GM18511 (cell line): ENCODE measurements around the gene ANKMY2.
"Not testable (repeated sequence)": the region's sequence is repeated elsewhere in the genome, so short reads cannot be mapped to it uniquely, and the experiment has no call there.

Source experiments
- ATAC-seq: cut with Tn5 transposase; IDR thresholded peaks from one replicate; pipeline ENCODE4 v1.9.1; 2021; ENCODE audit warnings: mild to moderate bottlenecking, moderate library complexity; ENCODE audit not compliant: unreplicated experiment

ANKMY2 gene

GRCh38 chr7:16645593-16646471 is at the start of gene ANKMY2, which contains the start of gene BZW2:
Gene ANKMY2, minus strand, starts transcription at chr7:16645754. Its CDS starts 181 bp downstream, at chr7:16645573.
Gene BZW2, plus strand, starts transcription at chr7:16646181. Its CDS starts 19,263 bp downstream, at chr7:16665444.
- peak; percentile 96 for ATAC-seq

- no peak for ATAC-seq
Observed at GRCh38 chr7:16694806-16695205, 49.3 kb upstream of the ANKMY2 start.

GRCh38 chr7:16693601-16694318 is 48.2 kb upstream of the ANKMY2 start:
- no peak for ATAC-seq

GRCh38 chr7:16691241-16691640 is 45.7 kb upstream of the ANKMY2 start:
- no peak for ATAC-seq

GRCh38 chr7:16688249-16688648 is 42.7 kb upstream of the ANKMY2 start:
- no peak for ATAC-seq

- ATAC-seq = no peak
Observed at GRCh38 chr7:16685535-16685934, 40.0 kb upstream of the ANKMY2 start.

- ATAC-seq = no peak
Observed at GRCh38 chr7:16684935-16685334, 39.4 kb upstream of the ANKMY2 start.

GRCh38 chr7:16678645-16679566 is 33.4 kb upstream of the ANKMY2 start:
- ATAC-seq = not testable (repeated sequence)

GRCh38 chr7:16677978-16678494 is 32.5 kb upstream of the ANKMY2 start:
- no peak for ATAC-seq

GRCh38 chr7:16675277-16675676 is 29.7 kb upstream of the ANKMY2 start:
- no peak for ATAC-seq

- ATAC-seq = no peak
Observed at GRCh38 chr7:16671811-16672210, 26.3 kb upstream of the ANKMY2 start.

GRCh38 chr7:16670731-16671344 is 25.3 kb upstream of the ANKMY2 start:
- ATAC-seq = no peak

GRCh38 chr7:16670021-16670420 is 24.5 kb upstream of the ANKMY2 start:
- no peak for ATAC-seq

GRCh38 chr7:16669581-16669980 is 24.0 kb upstream of the ANKMY2 start:
- no peak for ATAC-seq

GRCh38 chr7:16668978-16669377 is 23.4 kb upstream of the ANKMY2 start:
- no peak for ATAC-seq

- no peak for ATAC-seq
Observed at GRCh38 chr7:16668049-16668858, 22.7 kb upstream of the ANKMY2 start.

GRCh38 chr7:16667355-16667754 is 21.8 kb upstream of the ANKMY2 start:
- no peak for ATAC-seq

GRCh38 chr7:16661924-16662323 is 16.4 kb upstream of the ANKMY2 start:
- ATAC-seq = no peak

GRCh38 chr7:16660702-16661464 is 15.3 kb upstream of the ANKMY2 start:
- ATAC-seq = no peak
